ENCODE measurements around the gene CFAP47. TPM values are rescaled to one million over a fixed set of nuclear protein-coding genes. Genes with fewer than 3 reads are reported as not detected.
A peak's percentile ranks its signal among the peaks of the same experiment; 100 is the strongest.

CFAP47 gene
- total and polyA plus RNA-seq, 2 of the 13 experiments (the other 11 are each of a cell fraction or from before 2014, with no cell fraction given), result not detected

- TF ChIP-seq ZNF407 (CRISPR knock-in tag; IDR thresholded peaks at IDR 0.05; ENCODE audit: not compliant biosample characterization) (no peak), SNRNP70 (IDR thresholded peaks at IDR 0.05; ENCODE audit: low read depth, low read length) (no peak)
Measured at GRCh38 chrX:36199928-36200327, 280.4 kb downstream of the CFAP47 start (continued).

- Histone ChIP-seq H3K9me3 (ENCODE audit: low read length) (no peaks in the 10 kb centered on the region), H3K36me3 (replicated peaks in 1 of 2; ENCODE audit: control insufficient read depth in 1 of 2, insufficient read depth in 2 of 2, low read length in 2 of 2) (no peaks in the 10 kb centered on the region), H3K4me3 (replicated peaks in 1 of 3; ENCODE audit: insufficient read depth in 1 of 3, low read depth in 2 of 3, low read length in 3 of 3) (no peak overlapping the region), H3K79me2 (ENCODE audit: insufficient read depth, low read length) (no peaks in the 10 kb centered on the region), H3K4me1 (ENCODE audit: insufficient read depth, low read length) (peaks cover 7% of the 10 kb centered on the region; the same call in 1 of the 2 replicates), H3K9ac (ENCODE audit: insufficient read depth, low read depth, low read length) (no peak overlapping the region), H3K27me3 (ENCODE audit: control insufficient read depth in 1 of 2, insufficient read depth in 2 of 2, low read length in 2 of 2) (no peaks in the 10 kb centered on the region), H3K4me2 (ENCODE audit: low read depth, low read length) (no peak overlapping the region), H3K27ac (ENCODE audit: extremely low read length, insufficient read depth, low read length) (no peak overlapping the region), H4K20me1 (ENCODE audit: insufficient read depth, low read length) (no peaks in the 10 kb centered on the region), H2AFZ (ENCODE audit: low read length) (no peak overlapping the region)
- DNase-seq (ENCODE audit: low spot score), result no peak
- in situ Hi-C loops (cut with HindIII; ENCODE audit: extremely low pct_ligation_motif_present, low pct_unique_long_range_greater_than_20kb) (no loop called here), intact Hi-C loops (cut with micrococcal nuclease; ENCODE audit: unreplicated experiment) (no loop called here)
- BruUV-seq (replicated peaks), result no TSS peak
- TF ChIP-seq, protein P1, sequence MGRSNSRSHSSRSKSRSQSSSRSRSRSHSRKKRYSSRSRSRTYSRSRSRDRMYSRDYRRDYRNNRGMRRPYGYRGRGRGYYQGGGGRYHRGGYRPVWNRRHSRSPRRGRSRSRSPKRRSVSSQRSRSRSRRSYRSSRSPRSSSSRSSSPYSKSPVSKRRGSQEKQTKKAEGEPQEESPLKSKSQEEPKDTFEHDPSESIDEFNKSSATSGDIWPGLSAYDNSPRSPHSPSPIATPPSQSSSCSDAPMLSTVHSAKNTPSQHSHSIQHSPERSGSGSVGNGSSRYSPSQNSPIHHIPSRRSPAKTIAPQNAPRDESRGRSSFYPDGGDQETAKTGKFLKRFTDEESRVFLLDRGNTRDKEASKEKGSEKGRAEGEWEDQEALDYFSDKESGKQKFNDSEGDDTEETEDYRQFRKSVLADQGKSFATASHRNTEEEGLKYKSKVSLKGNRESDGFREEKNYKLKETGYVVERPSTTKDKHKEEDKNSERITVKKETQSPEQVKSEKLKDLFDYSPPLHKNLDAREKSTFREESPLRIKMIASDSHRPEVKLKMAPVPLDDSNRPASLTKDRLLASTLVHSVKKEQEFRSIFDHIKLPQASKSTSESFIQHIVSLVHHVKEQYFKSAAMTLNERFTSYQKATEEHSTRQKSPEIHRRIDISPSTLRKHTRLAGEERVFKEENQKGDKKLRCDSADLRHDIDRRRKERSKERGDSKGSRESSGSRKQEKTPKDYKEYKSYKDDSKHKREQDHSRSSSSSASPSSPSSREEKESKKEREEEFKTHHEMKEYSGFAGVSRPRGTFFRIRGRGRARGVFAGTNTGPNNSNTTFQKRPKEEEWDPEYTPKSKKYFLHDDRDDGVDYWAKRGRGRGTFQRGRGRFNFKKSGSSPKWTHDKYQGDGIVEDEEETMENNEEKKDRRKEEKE (IDR thresholded peaks at IDR 0.05), result no peak
- TF ChIP-seq ZNF629 (CRISPR knock-in tag; conservative IDR thresholded peaks at IDR 0.05), result no peak
- TF ChIP-seq ATF7 (IDR thresholded peaks at IDR 0.05), result peak; percentile 79
- TF ChIP-seq ATF7 (CRISPR knock-in tag; IDR thresholded peaks at IDR 0.05), result no peak
- peak; percentile 92 for TF ChIP-seq CREB1 (IDR thresholded peaks at IDR 0.05)
- no peak for TF ChIP-seq CREB1 (CRISPR knock-in tag; IDR thresholded peaks at IDR 0.05)
- no peak for TF ChIP-seq ZNF749 (CRISPR knock-in tag; IDR thresholded peaks at IDR 0.05; ENCODE audit: borderline replicate concordance)
- no peak for TF ChIP-seq ZNF550 (CRISPR knock-in tag; IDR thresholded peaks at IDR 0.05; ENCODE audit: borderline replicate concordance)
- no peak for TF ChIP-seq ZNF460 (CRISPR knock-in tag; IDR thresholded peaks at IDR 0.05; ENCODE audit: borderline replicate concordance)
- POLR2A ChIA-PET, result no interaction called here
- ATAC-seq, result no peak
- WGBS (ENCODE audit: low lambda C conversion rate), result no CpG with 5 or more reads among the region's 1 CpG
- CTCF ChIA-PET (ENCODE audit: low intra/inter-chr PET ratio, low total read pairs), result no interaction called here
- FAIRE-seq, result no peak
Measured at GRCh38 chrX:36214924-36215323, 295.4 kb downstream of the CFAP47 start.

Measured in HepG2 (cell line).